OCI-LY1 (cell line): ENCODE measurements around the gene ASL.

Experiments
- H2AFZ ChIP-seq: fragments of 200-600 bp; sonication (generic), shearing (Covaris generic); 2 replicates; pipeline ENCODE4 v1.6.0; 2014; ENCODE audit warnings: antibody characterized with exemption, mild to moderate bottlenecking, low read length
- H3F3A ChIP-seq: fragments of 200-600 bp; sonication (generic), shearing (Covaris generic); 2 replicates; pipeline ENCODE4 v1.6.0; 2014; ENCODE audit warnings: mild to moderate bottlenecking, antibody characterized with exemption, low read length, moderate library complexity; ENCODE audit not compliant: insufficient read depth
- H3K27ac ChIP-seq: fragments of 200-600 bp; sonication (generic); 2 replicates; pipeline ENCODE4 v1.5.1; 2014; ENCODE audit warnings: low read length, mixed run types, mild to moderate bottlenecking, low read depth; ENCODE audit not compliant: poor library complexity, severe bottlenecking
- H3K27me3 ChIP-seq: fragments of 200-600 bp; sonication (generic); 2 replicates; pipeline ENCODE4 v1.6.0; 2014; ENCODE audit warnings: antibody characterized with exemption, mild to moderate bottlenecking, low read length, moderate library complexity; ENCODE audit not compliant: insufficient read depth
- H3K36me3 ChIP-seq: fragments of 200-600 bp; sonication (generic); 2 replicates; pipeline ENCODE4 v1.6.1; 2014; ENCODE audit warnings: mild to moderate bottlenecking, antibody characterized with exemption, low read length, moderate library complexity, mixed read lengths; ENCODE audit not compliant: insufficient read depth
- H3K4me1 ChIP-seq: fragments of 200-600 bp; sonication (generic); 2 replicates; pipeline ENCODE4 v1.5.1; 2014; ENCODE audit warnings: mild to moderate bottlenecking, low read length, moderate library complexity; ENCODE audit not compliant: insufficient read depth, severe bottlenecking
- H3K4me2 ChIP-seq: fragments of 200-600 bp; sonication (generic), shearing (Covaris generic); 2 replicates; pipeline ENCODE4 v1.6.1; 2014; ENCODE audit warnings: low read length
- H3K4me3 ChIP-seq: fragments of 200-600 bp; sonication (generic); 2 replicates; pipeline ENCODE4 v1.5.1; 2014; ENCODE audit warnings: low read length, low read depth, mild to moderate bottlenecking, mixed read lengths; ENCODE audit not compliant: poor library complexity, severe bottlenecking
- H3K79me2 ChIP-seq: fragments of 200-600 bp; shearing (Covaris generic); 2 replicates; pipeline ENCODE4 v1.6.1; 2016; ENCODE audit warnings: mixed run types, low read length, mixed read lengths; ENCODE audit not compliant: insufficient read depth
- H3K9ac ChIP-seq: fragments of 200-600 bp; sonication (generic), shearing (Covaris generic); 2 replicates; pipeline ENCODE4 v1.6.1; 2014; ENCODE audit warnings: mild to moderate bottlenecking, low read length, mixed read lengths
- H3K9me2 ChIP-seq: fragments of 200-600 bp; sonication (generic), shearing (Covaris generic); 2 replicates; pipeline ENCODE4 v1.6.1; 2014; ENCODE audit warnings: low read depth, mild to moderate bottlenecking, low read length, mixed read lengths
- H3K9me3 ChIP-seq: fragments of 200-600 bp; shearing (Covaris generic); 2 replicates; pipeline ENCODE4 v1.6.1; 2014; ENCODE audit warnings: low read length, mixed read lengths
- H4K20me1 ChIP-seq: fragments of 200-600 bp; sonication (generic), shearing (Covaris generic); 2 replicates; pipeline ENCODE4 v1.6.0; 2016; ENCODE audit warnings: mild to moderate bottlenecking, low read length; ENCODE audit not compliant: insufficient read depth
- CTCF ChIP-seq: fragments of 200-600 bp; sonication (generic), shearing (Covaris generic); IDR thresholded peaks from 2 replicates; pipeline ENCODE4 v1.5.1; 2017; ENCODE audit warnings: mild to moderate bottlenecking, antibody characterized with exemption, low read length, moderate library complexity, mixed read lengths
- EZH2 ChIP-seq: fragments of 200-600 bp; sonication (generic), shearing (Covaris generic); IDR thresholded peaks from 2 replicates; pipeline ENCODE4 v1.8.0; 2017; ENCODE audit warnings: borderline replicate concordance, mixed run types, mild to moderate bottlenecking, antibody characterized with exemption, low read length, moderate library complexity, mixed read lengths

ASL gene

GRCh38 chr7:66036382-66036781 lies 39.2 kb upstream of the ASL start:
- TF ChIP-seq EZH2, result no peak
- TF ChIP-seq CTCF, result no peak
- no peaks in the 10 kb centered on the region for H3K9me2 ChIP-seq
- H3K27ac ChIP-seq, result no peak overlapping the region
- no peaks in the 10 kb centered on the region for H3K9me3 ChIP-seq
- H3K9ac ChIP-seq, result no peak overlapping the region
- H3K4me3 ChIP-seq, result no peak overlapping the region
- no peak overlapping the region for H3K4me2 ChIP-seq
- no peaks in the 10 kb centered on the region for H3K4me1 ChIP-seq
- no peaks in the 10 kb centered on the region; the same call in 1 of the 2 replicates for H3F3A ChIP-seq
- no peak overlapping the region for H2AFZ ChIP-seq
- no peaks in the 10 kb centered on the region for H3K36me3 ChIP-seq
- no peaks in the 10 kb centered on the region for H4K20me1 ChIP-seq
- no peaks in the 10 kb centered on the region for H3K79me2 ChIP-seq
- no peaks in the 10 kb centered on the region for H3K27me3 ChIP-seq

GRCh38 chr7:66036788-66037187 lies 38.8 kb upstream of the ASL start:
- H4K20me1 ChIP-seq, result no peaks in the 10 kb centered on the region
- H3K4me1 ChIP-seq, result no peaks in the 10 kb centered on the region
- no peak overlapping the region for H2AFZ ChIP-seq
- TF ChIP-seq CTCF (no peak), EZH2 (no peak)
- no peak overlapping the region for H3K4me3 ChIP-seq
- H3K9me2 ChIP-seq, result no peaks in the 10 kb centered on the region
- H3K79me2 ChIP-seq, result no peaks in the 10 kb centered on the region
- H3F3A ChIP-seq, result no peaks in the 10 kb centered on the region; the same call in 1 of the 2 replicates
- H3K9me3 ChIP-seq, result no peaks in the 10 kb centered on the region
- no peaks in the 10 kb centered on the region for H3K36me3 ChIP-seq
- no peak overlapping the region for H3K27ac ChIP-seq
- no peaks in the 10 kb centered on the region for H3K27me3 ChIP-seq
- no peak overlapping the region for H3K9ac ChIP-seq
- H3K4me2 ChIP-seq, result no peak overlapping the region

GRCh38 chr7:66039094-66039670 lies 36.4 kb upstream of the ASL start:
- H2AFZ ChIP-seq, result no peak overlapping the region
- no peaks in the 10 kb centered on the region for H4K20me1 ChIP-seq
- no peak overlapping the region for H3K27ac ChIP-seq
- H3K4me3 ChIP-seq, result no peak overlapping the region
- no peaks in the 10 kb centered on the region; the same call in 1 of the 2 replicates for H3F3A ChIP-seq
- peaks cover 4% of the 10 kb centered on the region for H3K4me1 ChIP-seq
- no peaks in the 10 kb centered on the region for H3K79me2 ChIP-seq
- H3K9me2 ChIP-seq, result no peaks in the 10 kb centered on the region
- no peaks in the 10 kb centered on the region for H3K36me3 ChIP-seq
- H3K4me2 ChIP-seq, result no peak overlapping the region
- H3K9me3 ChIP-seq, result no peaks in the 10 kb centered on the region
- no peak overlapping the region for H3K9ac ChIP-seq
- H3K27me3 ChIP-seq, result no peaks in the 10 kb centered on the region
- no peak for TF ChIP-seq EZH2
- no peak for TF ChIP-seq CTCF
